BE2C (cell line): Measurements from ENCODE around the gene IDE.
"Not testable (repeated sequence)": the region's sequence is repeated elsewhere in the genome, so short reads cannot be mapped to it uniquely, and the experiment has no call there.

Experiments
- DNase-seq: peaks from one replicate; pipeline ENCODE4 v3.0.0-alpha.2; 2020
- H3K27me3 ChIP-seq: fragments of 250-450 bp; sonication (Bioruptor Pico); 2 replicates; pipeline ENCODE4 v1.5.1; 2020; ENCODE audit warnings: mild to moderate bottlenecking
- H3K36me3 ChIP-seq: fragments of 250-450 bp; sonication (Bioruptor Pico); 2 replicates; pipeline ENCODE4 v1.5.1; 2020; ENCODE audit warnings: mild to moderate bottlenecking
- H3K4me1 ChIP-seq: fragments of 250-450 bp; sonication (Bioruptor Pico); 2 replicates; pipeline ENCODE4 v1.5.1; 2020
- H3K4me3 ChIP-seq: 2 replicates; pipeline ENCODE4 v1.5.1; 2011; ENCODE audit warnings: low read depth, low read length
- H3K9me3 ChIP-seq: fragments of 250-450 bp; sonication (Bioruptor Pico); 2 replicates; pipeline ENCODE4 v1.5.1; 2020
- TF ChIP-seq, protein P1 (sequence below): IDR thresholded peaks from 2 replicates; pipeline ENCODE4 v1.5.1; 2012; ENCODE audit warnings: mild to moderate bottlenecking, low read depth, low read length

Gene IDE

DNA sequence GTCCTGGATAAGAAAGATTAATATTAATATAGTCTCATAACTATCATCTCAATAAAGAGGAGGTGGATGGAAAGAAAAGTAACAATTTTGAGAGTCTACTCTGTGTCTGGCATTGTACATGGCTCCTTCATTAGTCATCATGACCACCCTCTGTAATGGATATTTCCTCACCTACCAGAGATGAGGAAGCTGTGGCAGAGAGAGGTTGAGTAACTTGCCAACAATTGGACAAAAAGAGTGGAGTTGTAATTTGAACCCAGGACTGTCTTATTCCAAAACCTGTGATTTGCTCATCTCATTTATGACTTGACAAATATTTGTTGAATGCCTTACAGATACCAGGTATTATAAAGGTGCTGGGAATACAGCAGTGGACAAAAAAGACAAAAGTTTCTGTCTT, 2.1 kb upstream of the IDE start:
- H3K27me3 ChIP-seq = no peaks in the 10 kb centered on the region
- H3K4me3 ChIP-seq = no peak overlapping the region
- TF ChIP-seq, protein P1, sequence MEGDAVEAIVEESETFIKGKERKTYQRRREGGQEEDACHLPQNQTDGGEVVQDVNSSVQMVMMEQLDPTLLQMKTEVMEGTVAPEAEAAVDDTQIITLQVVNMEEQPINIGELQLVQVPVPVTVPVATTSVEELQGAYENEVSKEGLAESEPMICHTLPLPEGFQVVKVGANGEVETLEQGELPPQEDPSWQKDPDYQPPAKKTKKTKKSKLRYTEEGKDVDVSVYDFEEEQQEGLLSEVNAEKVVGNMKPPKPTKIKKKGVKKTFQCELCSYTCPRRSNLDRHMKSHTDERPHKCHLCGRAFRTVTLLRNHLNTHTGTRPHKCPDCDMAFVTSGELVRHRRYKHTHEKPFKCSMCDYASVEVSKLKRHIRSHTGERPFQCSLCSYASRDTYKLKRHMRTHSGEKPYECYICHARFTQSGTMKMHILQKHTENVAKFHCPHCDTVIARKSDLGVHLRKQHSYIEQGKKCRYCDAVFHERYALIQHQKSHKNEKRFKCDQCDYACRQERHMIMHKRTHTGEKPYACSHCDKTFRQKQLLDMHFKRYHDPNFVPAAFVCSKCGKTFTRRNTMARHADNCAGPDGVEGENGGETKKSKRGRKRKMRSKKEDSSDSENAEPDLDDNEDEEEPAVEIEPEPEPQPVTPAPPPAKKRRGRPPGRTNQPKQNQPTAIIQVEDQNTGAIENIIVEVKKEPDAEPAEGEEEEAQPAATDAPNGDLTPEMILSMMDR = no peak
- no peaks in the 10 kb centered on the region for H3K4me1 ChIP-seq
- no peaks in the 10 kb centered on the region for H3K36me3 ChIP-seq
- DNase-seq = no peak
- H3K9me3 ChIP-seq = no peaks in the 10 kb centered on the region

DNA sequence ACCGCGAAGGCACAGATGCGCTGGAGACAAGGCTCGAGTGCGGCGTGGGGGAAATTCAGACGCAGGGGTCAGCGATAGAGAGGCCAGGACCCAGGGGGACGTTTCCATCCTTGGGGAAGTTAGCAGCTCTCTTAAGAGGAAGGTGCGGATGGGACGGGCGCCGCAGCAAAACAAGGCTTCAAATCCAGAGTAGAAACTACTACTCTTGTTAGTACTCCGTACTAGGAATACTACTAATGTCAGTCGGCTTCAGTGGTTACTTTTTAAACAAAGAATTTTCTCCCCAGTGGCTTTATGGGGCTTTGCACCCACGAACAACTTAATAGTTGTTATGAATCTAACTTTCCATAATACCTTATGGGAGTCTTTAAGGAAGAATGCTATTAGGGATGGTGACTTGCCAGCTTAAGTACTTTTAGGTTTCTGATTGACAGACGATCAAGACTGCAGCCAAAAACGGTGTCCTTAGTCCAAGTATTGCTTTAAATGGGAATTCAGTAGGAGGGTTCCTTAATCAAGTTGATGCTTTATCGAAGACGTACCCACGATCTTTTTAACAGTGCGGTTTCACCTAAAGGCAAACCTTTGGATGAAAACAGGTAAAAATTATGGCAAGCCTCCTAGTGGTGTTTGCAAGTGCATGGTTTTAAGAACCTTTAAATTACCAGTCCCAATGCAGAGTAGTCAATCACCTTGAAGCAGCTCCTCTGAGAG, 812 bp upstream of the IDE start:
- Histone ChIP-seq H3K4me1 (no peaks in the 10 kb centered on the region), H3K36me3 (0 out of 2 replicates have a peak, but pooled peaks cover 3% of the 10 kb centered on the region), H3K9me3 (no peaks in the 10 kb centered on the region), H3K27me3 (no peaks in the 10 kb centered on the region), H3K4me3 (peak overlapping the region; percentile 89)
- no peak for DNase-seq
- TF ChIP-seq, protein P1 = no peak; the same call in 1 of the 2 replicates

DNA sequence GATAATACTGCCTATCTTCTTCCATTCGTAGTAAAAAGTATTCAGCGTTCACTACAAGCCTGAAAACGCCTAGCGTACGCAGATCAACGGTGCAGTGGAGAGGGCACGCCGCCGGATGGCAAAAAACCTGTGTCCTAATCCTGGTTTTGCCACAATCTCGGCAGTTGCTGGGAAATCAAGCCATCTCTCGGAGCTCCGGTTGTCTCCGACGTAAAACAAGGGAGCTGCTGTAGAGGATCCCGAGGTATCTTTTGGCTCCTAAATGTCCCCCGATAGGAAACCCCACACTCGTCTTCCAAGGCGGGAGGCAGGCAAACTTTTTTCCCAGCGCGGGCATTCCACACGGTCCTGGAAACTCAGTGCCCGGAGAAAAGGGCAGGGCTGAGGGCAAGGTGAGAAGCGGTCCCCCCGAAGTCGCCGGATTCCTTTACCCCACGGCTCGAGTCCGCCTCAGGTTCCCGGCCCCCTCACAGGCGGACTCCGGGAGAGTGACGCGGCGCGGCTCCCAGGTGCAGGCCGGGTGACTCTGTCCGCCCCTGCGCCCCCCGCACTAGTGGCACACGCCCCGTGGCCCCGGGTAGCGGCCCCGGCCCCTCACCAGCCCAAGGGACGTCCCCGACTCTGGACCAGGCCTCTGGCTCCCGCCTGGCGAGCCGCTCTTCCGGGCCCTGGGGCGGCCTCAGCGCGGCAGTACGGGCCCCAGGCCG, 649 bp downstream of the IDE start:
- DNase-seq = peak; percentile 39
- H3K4me3 ChIP-seq = peak overlapping the region; percentile 89
- 0 out of 2 replicates have a peak, but pooled peaks cover 3% of the 10 kb centered on the region for H3K36me3 ChIP-seq
- TF ChIP-seq, protein P1 = no peak
- no peaks in the 10 kb centered on the region for H3K4me1 ChIP-seq
- no peaks in the 10 kb centered on the region for H3K9me3 ChIP-seq
- H3K27me3 ChIP-seq = no peaks in the 10 kb centered on the region

DNA sequence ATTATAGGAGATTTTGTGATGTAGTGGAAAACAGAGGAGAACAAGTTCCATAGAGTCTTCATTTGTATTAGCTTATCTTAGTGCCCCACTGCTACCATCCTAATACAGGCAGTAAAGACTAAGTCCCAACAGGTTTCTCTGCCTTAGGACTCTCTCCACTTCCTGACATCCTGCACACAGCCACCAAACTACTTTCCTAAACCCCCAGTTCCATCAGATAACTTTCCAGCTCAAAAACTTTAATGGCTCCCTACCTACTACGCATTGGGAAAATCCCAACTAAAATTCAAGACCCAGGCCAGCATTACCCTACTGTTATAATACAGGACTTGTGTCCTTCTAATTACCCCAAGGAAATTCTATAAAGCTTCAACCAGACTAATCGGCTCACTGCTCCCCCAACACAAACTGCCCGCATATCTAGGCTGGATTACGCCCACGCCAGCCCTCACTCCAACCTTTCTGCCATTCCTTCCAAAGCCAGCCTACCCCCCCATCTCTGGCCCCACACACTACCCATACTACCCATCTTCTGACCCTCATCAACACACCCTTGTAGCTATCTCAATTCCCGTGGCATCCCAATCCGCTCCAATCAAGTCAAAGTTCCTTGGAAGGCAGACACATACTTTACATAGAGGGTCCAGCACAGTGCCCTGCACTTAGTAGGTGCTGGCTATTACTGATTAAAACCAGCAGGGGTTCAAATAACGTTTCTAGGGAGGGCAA, 1.4 kb downstream of the IDE start:
- peak overlapping the region; percentile 89 for H3K4me3 ChIP-seq
- no peaks in the 10 kb centered on the region for H3K9me3 ChIP-seq
- DNase-seq = no peak
- no peaks in the 10 kb centered on the region for H3K4me1 ChIP-seq
- TF ChIP-seq, protein P1 = no peak
- H3K36me3 ChIP-seq = 0 out of 2 replicates have a peak, but pooled peaks cover 3% of the 10 kb centered on the region
- no peaks in the 10 kb centered on the region for H3K27me3 ChIP-seq

DNA sequence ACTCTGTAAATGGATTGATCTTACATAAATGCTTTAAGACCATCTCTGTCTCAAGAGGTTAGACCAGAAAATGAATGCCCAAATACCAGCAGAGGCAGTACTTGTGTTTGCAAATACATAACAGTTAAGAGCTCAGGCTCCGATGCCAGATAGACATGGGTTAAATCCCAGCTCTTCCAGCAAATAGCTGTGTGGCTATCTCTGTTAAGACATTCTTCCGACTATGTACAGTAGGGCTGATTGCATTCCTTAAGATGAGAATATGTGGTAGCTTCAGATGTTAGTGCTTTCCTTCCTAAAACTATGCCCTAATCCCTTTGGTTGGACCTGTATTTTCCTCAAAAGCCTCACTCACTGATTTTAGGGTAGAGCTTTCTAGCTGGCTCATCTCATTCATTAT, 2.2 kb downstream of the IDE start:
- Histone ChIP-seq H3K27me3 (no peaks in the 10 kb centered on the region), H3K4me1 (no peaks in the 10 kb centered on the region), H3K36me3 (0 out of 2 replicates have a peak, but pooled peaks cover 3% of the 10 kb centered on the region), H3K4me3 (no peak overlapping the region), H3K9me3 (no peaks in the 10 kb centered on the region)
- no peak for DNase-seq
- TF ChIP-seq, protein P1 = no peak

DNA sequence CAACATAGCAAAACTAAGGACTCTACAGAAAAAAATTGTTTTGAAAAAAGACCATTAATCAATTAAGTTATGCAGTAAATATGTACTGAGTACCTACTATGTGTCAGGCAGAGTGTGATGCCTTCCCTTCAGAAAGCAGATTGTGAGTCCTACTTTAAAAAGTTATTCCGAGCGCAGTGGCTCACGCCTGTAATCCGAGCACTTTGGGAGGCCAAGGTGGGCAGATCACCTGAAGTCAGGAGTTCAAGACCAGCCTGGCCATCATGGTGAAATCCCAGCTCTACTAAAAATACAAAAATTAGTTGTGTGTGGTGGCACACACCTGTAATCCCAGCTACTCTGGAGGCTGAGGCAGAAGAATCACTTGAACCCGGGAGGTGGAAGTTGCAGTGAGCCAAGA, 4.2 kb downstream of the IDE start:
- DNase-seq, H3K9me3 ChIP-seq, H3K4me3 ChIP-seq, H3K27me3 ChIP-seq, H3K4me1 ChIP-seq, H3K36me3 ChIP-seq: not testable (repeated sequence)
